Adipocyte (in vitro differentiated cells): ENCODE data around the gene RHBDD2.

ENCODE experiments used
- DNase-seq: peaks from one replicate; pipeline ENCODE4 v3.0.0-alpha.2; 2015; ENCODE audit warnings: low read depth
- H3K27me3 ChIP-seq: replicated peaks from 2 replicates; pipeline ENCODE4 v1.7.0; 2013; ENCODE audit warnings: mild to moderate bottlenecking, low read length, moderate library complexity; ENCODE audit not compliant: control insufficient read depth, insufficient read depth
- H3K36me3 ChIP-seq: 2 replicates; pipeline ENCODE4 v1.7.0; 2013; ENCODE audit warnings: low read length, mild to moderate bottlenecking, moderate library complexity; ENCODE audit not compliant: control insufficient read depth, insufficient read depth, severe bottlenecking
- H3K4me1 ChIP-seq: 2 replicates; pipeline ENCODE4 v1.7.0; 2013; ENCODE audit warnings: mild to moderate bottlenecking, low read length, moderate library complexity; ENCODE audit not compliant: control insufficient read depth, insufficient read depth
- H3K4me3 ChIP-seq: 2 replicates; pipeline ENCODE4 v1.7.0; 2013; ENCODE audit warnings: mild to moderate bottlenecking, low read length, moderate library complexity
- H3K9ac ChIP-seq: 2 replicates; pipeline ENCODE4 v1.7.0; 2013; ENCODE audit warnings: mild to moderate bottlenecking, low read length, moderate library complexity
- H3K9me3 ChIP-seq: 2 replicates; pipeline ENCODE4 v1.7.0; 2013; ENCODE audit warnings: mild to moderate bottlenecking, low read length, moderate library complexity; ENCODE audit not compliant: control insufficient read depth

Gene RHBDD2

GRCh38 chr7:75914169-75914654 lies 35.4 kb downstream of the RHBDD2 start:
- peak overlapping the region; percentile 99 for H3K9ac ChIP-seq
- H3K27me3 ChIP-seq = no peaks in the 10 kb centered on the region
- peaks cover 11% of the 10 kb centered on the region for H3K36me3 ChIP-seq
- peak overlapping the region; percentile 98 for H3K4me3 ChIP-seq
- no peaks in the 10 kb centered on the region for H3K9me3 ChIP-seq
- H3K4me1 ChIP-seq = peaks cover 29% of the 10 kb centered on the region
- no peak for DNase-seq

- peaks cover 35% of the 10 kb centered on the region for H3K4me1 ChIP-seq
- DNase-seq = peak; percentile 97
- peak within 1 kb of the TSS; percentile 99 for H3K9ac ChIP-seq
- no peaks in the 10 kb centered on the region for H3K9me3 ChIP-seq
- peaks cover 11% of the 10 kb centered on the region for H3K36me3 ChIP-seq
- no peaks in the 10 kb centered on the region for H3K27me3 ChIP-seq
- H3K4me3 ChIP-seq = peak within 1 kb of the TSS; percentile 98
These were observed 36.0 kb downstream of the RHBDD2 start, which contains the start of gene POR for GRCh38 chr7:75914655-75915415. TSS of gene POR (plus strand) at chr7:75915155. CDS start at chr7:75954002, 38,847 bp downstream.

DNA sequence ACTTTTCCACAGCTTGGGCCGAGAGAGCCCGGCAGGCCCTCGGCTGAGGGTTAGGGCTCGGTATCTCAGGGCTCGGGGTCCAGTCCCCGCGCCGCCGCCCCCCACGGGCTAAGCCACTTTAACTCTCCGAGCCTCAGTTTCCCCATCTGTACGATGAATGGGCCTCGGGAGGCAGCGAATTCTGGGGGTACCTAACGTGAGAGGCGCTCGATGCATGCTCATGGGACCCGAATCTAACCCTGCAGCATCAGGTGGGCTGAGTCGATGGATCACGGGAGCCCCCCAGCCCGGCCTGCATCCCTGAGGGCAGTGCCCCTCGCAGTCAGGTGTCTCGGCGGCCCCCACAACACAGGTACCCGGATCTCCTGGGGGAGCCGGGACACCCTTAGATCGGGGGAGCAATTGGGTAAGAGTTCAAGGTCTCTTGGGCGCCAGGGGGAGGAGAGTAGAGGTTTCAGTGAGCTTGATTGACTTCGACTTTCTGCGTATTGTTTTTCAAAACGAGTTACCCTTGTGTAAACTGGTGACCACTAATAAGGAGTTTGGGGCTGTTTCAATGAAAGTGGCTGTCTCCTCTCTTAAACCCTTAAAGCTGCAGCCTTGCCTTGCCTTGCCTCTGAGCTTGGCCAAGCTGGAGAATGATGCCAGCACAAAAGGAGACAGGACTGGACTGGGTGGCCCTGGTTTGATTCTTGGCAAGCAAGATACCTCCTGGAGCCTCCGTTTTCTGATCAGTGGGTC lies 36.8 kb downstream of the RHBDD2 start:
- Histone ChIP-seq H3K36me3 (peaks cover 14% of the 10 kb centered on the region), H3K4me1 (peaks cover 40% of the 10 kb centered on the region), H3K9ac (peak overlapping the region; percentile 99), H3K9me3 (no peaks in the 10 kb centered on the region), H3K27me3 (no peaks in the 10 kb centered on the region), H3K4me3 (peak overlapping the region; percentile 98)
- peak; percentile 62 for DNase-seq

DNA sequence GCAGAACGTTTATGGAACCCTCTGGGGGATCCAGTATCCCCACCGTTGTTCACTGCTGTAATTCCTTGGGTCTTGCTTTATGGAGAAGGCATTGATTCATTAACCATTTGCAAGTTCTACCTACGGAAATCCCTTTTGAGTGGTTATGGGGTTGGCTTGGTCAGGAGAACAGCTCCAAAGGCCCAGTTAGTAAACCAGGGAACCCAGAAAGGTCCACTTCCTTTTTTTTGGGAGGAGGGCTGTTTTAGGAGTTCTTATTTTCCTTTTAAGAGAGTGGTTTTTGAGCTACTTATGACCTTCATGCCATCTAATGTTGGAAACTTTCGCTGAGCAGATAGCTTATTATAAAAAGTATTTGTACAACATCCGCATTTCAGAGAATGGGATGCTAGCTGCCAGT lies 37.4 kb downstream of the RHBDD2 start:
- peak overlapping the region; percentile 98 for H3K4me3 ChIP-seq
- no peaks in the 10 kb centered on the region for H3K27me3 ChIP-seq

DNA sequence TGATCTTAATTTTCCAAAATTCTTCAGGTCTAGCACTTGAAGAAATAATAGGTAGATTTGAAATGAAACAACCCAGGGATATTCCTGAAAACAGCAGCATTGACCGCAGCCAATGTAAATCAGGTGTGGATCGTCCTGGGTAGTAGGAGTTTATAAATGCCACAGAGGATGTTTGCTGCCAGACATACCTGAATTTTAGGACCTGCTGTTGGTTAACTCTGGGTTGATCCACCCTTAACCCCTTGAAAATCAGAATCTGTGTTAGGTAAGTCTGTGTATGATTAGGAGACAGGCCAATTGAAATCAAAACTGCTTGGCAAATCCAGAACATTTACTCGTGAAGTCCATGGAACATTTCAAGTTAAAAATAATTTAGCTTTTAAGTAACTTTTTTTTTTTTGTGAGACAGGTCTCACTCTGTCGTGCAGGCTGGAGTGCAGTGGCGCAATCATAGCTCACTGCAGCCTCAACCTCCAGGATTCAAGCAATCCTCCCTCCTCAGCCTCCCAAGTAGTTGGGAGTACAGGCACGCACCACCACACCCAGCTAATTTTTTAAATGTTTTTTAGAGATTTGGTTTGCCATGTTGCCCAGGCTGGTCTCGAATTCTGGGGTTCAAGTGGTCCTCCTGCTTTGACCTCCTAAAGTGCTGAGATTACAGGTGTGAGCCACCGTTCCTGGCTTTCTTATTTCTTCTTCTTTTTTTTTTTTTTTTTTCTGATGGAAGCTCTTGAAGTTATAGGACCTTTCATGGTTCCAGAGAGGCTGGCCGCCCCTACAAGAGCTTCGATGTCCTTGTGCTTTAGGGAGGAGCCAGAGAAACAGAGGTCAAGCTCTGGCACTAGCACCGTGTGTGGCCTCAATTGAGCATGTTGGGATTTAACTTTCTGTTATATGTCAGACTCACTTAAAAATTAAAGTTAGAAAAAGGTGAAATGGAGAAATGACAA lies 38.1 kb downstream of the RHBDD2 start:
- DNase-seq = no peak
- Histone ChIP-seq H3K4me1 (peaks cover 53% of the 10 kb centered on the region), H3K9me3 (no peaks in the 10 kb centered on the region), H3K36me3 (peaks cover 19% of the 10 kb centered on the region), H3K27me3 (no peaks in the 10 kb centered on the region), H3K4me3 (peak overlapping the region; percentile 98), H3K9ac (peak overlapping the region; percentile 99)

More for the DNA sequence above, 37.4 kb downstream of the RHBDD2 start:
- Histone ChIP-seq H3K9me3 (no peaks in the 10 kb centered on the region), H3K4me1 (peaks cover 46% of the 10 kb centered on the region), H3K9ac (peak overlapping the region; percentile 99), H3K36me3 (peaks cover 19% of the 10 kb centered on the region)
- DNase-seq = no peak

DNA sequence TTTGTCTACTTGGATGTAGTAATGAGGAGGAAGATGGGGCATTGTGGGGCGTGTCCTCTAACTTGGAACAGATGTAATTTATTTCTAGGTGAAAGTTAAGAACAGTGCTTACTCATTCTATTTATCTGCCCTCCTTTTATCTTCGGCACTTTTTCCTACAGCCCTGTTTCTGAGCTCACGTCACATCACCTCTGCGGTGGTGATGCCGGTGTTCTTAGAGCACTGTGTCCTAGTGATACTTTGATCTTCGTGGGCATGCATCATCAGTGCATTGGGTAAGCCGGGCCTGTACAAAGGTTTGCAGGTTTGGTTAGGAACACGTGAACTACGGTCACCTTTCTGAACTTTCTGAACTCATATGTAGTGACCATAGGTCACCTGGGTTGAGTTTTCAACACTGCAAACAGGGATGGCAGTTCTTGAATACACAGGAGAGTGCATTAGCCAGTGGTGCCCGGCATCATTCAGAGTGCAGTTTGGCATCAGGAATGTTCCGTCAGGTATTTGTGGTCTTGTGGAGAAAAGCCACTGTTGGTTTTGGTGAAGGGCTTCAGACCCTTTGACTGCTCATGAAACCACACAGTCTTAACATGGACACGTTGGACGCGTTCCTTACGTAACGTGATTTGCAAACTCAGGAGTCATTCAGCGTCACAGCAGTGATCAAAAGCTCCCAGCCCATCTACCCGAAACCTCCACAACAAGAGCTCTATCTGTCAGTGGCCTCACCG lies 41.8 kb downstream of the RHBDD2 start:
- Histone ChIP-seq H3K4me3 (peak overlapping the region; percentile 63), H3K9me3 (no peaks in the 10 kb centered on the region), H3K4me1 (peaks cover 60% of the 10 kb centered on the region), H3K27me3 (no peaks in the 10 kb centered on the region), H3K36me3 (peaks cover 37% of the 10 kb centered on the region), H3K9ac (peak overlapping the region; percentile 45)
- peak; percentile 51 for DNase-seq

DNA sequence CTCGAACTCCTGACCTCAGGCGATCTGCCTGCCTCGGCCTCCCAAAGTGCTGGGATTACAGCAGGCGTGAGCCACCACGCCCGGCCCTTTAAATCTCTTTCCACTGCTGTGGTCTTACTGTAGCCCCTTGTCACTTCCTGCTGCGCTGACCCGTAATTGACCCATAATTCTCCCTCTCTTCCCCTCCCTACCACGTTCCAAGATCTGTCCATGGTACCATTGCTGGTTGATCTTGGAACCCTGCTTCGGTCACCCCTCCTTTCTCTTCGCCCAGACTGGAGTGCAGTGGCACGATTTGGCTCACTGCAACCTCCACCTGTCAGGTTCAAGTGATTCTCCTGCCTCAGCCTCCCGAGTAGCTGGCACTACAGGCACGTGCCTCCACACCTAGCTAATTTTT lies 42.6 kb downstream of the RHBDD2 start:
- Histone ChIP-seq H3K4me3 (no peak overlapping the region), H3K27me3 (no peaks in the 10 kb centered on the region), H3K4me1 (peaks cover 62% of the 10 kb centered on the region), H3K36me3 (peaks cover 42% of the 10 kb centered on the region), H3K9ac (peak overlapping the region; percentile 42), H3K9me3 (no peaks in the 10 kb centered on the region)
- DNase-seq = no peak

GRCh38 chr7:75922966-75923603 lies 44.3 kb downstream of the RHBDD2 start:
- no peak for DNase-seq
- Histone ChIP-seq H3K4me3 (no peak overlapping the region), H3K9me3 (no peaks in the 10 kb centered on the region), H3K9ac (no peak overlapping the region), H3K36me3 (peaks cover 37% of the 10 kb centered on the region), H3K4me1 (peaks cover 58% of the 10 kb centered on the region), H3K27me3 (no peaks in the 10 kb centered on the region)

- Histone ChIP-seq H3K4me3 (no peak overlapping the region), H3K9ac (no peak overlapping the region), H3K36me3 (peaks cover 44% of the 10 kb centered on the region), H3K9me3 (no peaks in the 10 kb centered on the region), H3K27me3 (no peaks in the 10 kb centered on the region), H3K4me1 (peaks cover 47% of the 10 kb centered on the region)
- DNase-seq = no peak
These were observed 45.4 kb downstream of the RHBDD2 start for GRCh38 chr7:75924256-75924655.

GRCh38 chr7:75924889-75925288 lies 46.1 kb downstream of the RHBDD2 start:
- Histone ChIP-seq H3K36me3 (peaks cover 50% of the 10 kb centered on the region), H3K9me3 (no peaks in the 10 kb centered on the region), H3K4me1 (peaks cover 41% of the 10 kb centered on the region), H3K4me3 (no peak overlapping the region), H3K9ac (no peak overlapping the region), H3K27me3 (no peaks in the 10 kb centered on the region)
- DNase-seq = no peak
